H1 (cell line): ENCODE measurements around the gene SNRPN. TPM values are rescaled to one million over a fixed set of nuclear protein-coding genes. Genes with fewer than 3 reads are reported as not detected.

Source experiments
- CTCF ChIA-PET: fragments of 300-600 bp; sonication (Branson Sonifier 250); formaldehyde crosslinking; loops from one replicate; lab custom pipeline; 2021; ENCODE audit not compliant: partially characterized antibody; lab: Charles Lee
- POLR2A ChIA-PET: fragments of 300-600 bp; sonication (Branson Sonifier 250); formaldehyde crosslinking; loops from one replicate; lab custom pipeline; 2021; ENCODE audit warnings: inconsistent platforms; ENCODE audit not compliant: partially characterized antibody; lab: Charles Lee
- DNase-seq, 2 experiments: peaks; one replicate each; pipeline versions ENCODE4 v3.0.0 to v3.0.0-alpha.2; 2010 to 2022; ENCODE audit warnings: low spot score in 2 of 2, low read depth in 1 of 2, mixed read lengths in 1 of 2
- FAIRE-seq: peaks from 2 replicates; lab custom pipeline; 2011; peaks lifted over from hg19 to GRCh38; lab: Jason Lieb, UNC
- H2AFZ ChIP-seq: 2 replicates; pipeline ENCODE4 v1.8.1; 2012; ENCODE audit warnings: low read length, inconsistent platforms
- H2AK5ac ChIP-seq: 2 replicates; pipeline ENCODE4 v1.6.1; 2013; ENCODE audit warnings: low read depth, low read length
- H2BK120ac ChIP-seq: replicated peaks from 2 replicates; pipeline ENCODE3; 2013; ENCODE audit warnings: low read depth, low read length, inconsistent platforms
- H2BK12ac ChIP-seq: 2 replicates; pipeline ENCODE4 v1.6.1; 2013; ENCODE audit warnings: low read depth, low read length
- H2BK15ac ChIP-seq: 2 replicates; pipeline ENCODE4 v1.6.1; 2013; ENCODE audit warnings: low read length
- H2BK20ac ChIP-seq: 2 replicates; pipeline ENCODE4 v1.6.1; 2013; ENCODE audit warnings: low read length
- H2BK5ac ChIP-seq: 2 replicates; pipeline ENCODE4 v1.6.1; 2013; ENCODE audit warnings: low read depth, low read length
- H3K14ac ChIP-seq: 2 replicates; pipeline ENCODE4 v1.6.1; 2013; ENCODE audit warnings: inconsistent platforms; ENCODE audit not compliant: insufficient read length
- H3K18ac ChIP-seq: 2 replicates; pipeline ENCODE4 v1.6.1; 2013; ENCODE audit warnings: low read length; ENCODE audit errors: extremely low read depth
- H3K23ac ChIP-seq: 2 replicates; pipeline ENCODE4 v1.6.1; 2013; ENCODE audit warnings: inconsistent platforms; ENCODE audit not compliant: insufficient read length
- H3K23me2 ChIP-seq: 2 replicates; pipeline ENCODE4 v1.6.1; 2013; ENCODE audit warnings: low read depth, low read length
- H3K27ac ChIP-seq: 2 replicates; pipeline ENCODE4 v1.6.1; 2011; ENCODE audit warnings: low read depth, low read length, inconsistent platforms
- H3K27me3 ChIP-seq, 4 experiments: replicated peaks in 1 of 4; 1 replicate in 1 of 4; 2 replicates in 3 of 4; pipeline versions ENCODE4 v1.6.1 to v1.8.1; 2011 to 2013; ENCODE audit warnings: low read length in 3 of 4, mild to moderate bottlenecking in 3 of 4, inconsistent platforms in 2 of 4, mixed read lengths in 2 of 4, moderate library complexity in 1 of 4; ENCODE audit not compliant: control insufficient read depth in 3 of 4, insufficient read depth in 3 of 4; ENCODE audit errors: extremely low read depth in 1 of 4
- H3K36me3 ChIP-seq, 4 experiments: 2 replicates each; pipeline versions ENCODE4 v1.6.1 to v1.8.1; 2011 to 2013; ENCODE audit warnings: mild to moderate bottlenecking in 4 of 4, low read length in 3 of 4, moderate library complexity in 2 of 4, control low read depth in 1 of 4, inconsistent platforms in 1 of 4; ENCODE audit not compliant: insufficient read depth in 4 of 4, control insufficient read depth in 2 of 4
- H3K4ac ChIP-seq: replicated peaks from 2 replicates; pipeline ENCODE3; 2013; ENCODE audit warnings: low read length, low read depth, mixed read lengths, inconsistent platforms; ENCODE audit not compliant: insufficient read length
- H3K4me1 ChIP-seq, 4 experiments: replicated peaks in 1 of 4; 1 replicate in 1 of 4; 2 replicates in 3 of 4; pipeline versions ENCODE4 v1.6.1 to v1.8.1; 2011 to 2013; ENCODE audit warnings: low read length in 3 of 4, inconsistent platforms in 2 of 4, mixed read lengths in 1 of 4; ENCODE audit not compliant: insufficient read depth in 4 of 4, control insufficient read depth in 3 of 4
- H3K4me2 ChIP-seq, 2 experiments: 2 replicates each; pipeline versions ENCODE4 v1.6.1 to v1.8.1; 2011 to 2013; ENCODE audit warnings: low read depth in 2 of 2, low read length in 2 of 2, control low read depth in 1 of 2, inconsistent platforms in 1 of 2, mild to moderate bottlenecking in 1 of 2; ENCODE audit not compliant: insufficient read depth in 1 of 2
- H3K4me3 ChIP-seq, 4 experiments: fragments of 200-600, 300-600 bp in 1 of 4; sonication (generic), shearing (Covaris generic), sonication (Bioruptor Twin) in 1 of 4; 2 replicates each; pipeline versions ENCODE4 v1.5.1 to v1.8.1; 2011 to 2016; ENCODE audit warnings: low read length in 4 of 4, low read depth in 3 of 4, control low read depth in 2 of 4, inconsistent platforms in 2 of 4, mild to moderate bottlenecking in 2 of 4, mixed read lengths in 1 of 4, moderate library complexity in 1 of 4; ENCODE audit not compliant: insufficient read depth in 2 of 4; ENCODE audit errors: extremely low read depth in 1 of 4
- H3K56ac ChIP-seq: replicated peaks from 2 replicates; pipeline ENCODE3; 2013; ENCODE audit warnings: low read depth, mild to moderate bottlenecking, mixed read lengths, low read length, inconsistent platforms; ENCODE audit not compliant: insufficient read length
- H3K79me1 ChIP-seq: 2 replicates; pipeline ENCODE4 v1.6.1; 2013; ENCODE audit warnings: low read depth, low read length, control low read depth
- H3K79me2 ChIP-seq, 2 experiments: 2 replicates each; pipeline versions ENCODE4 v1.6.1 to v1.8.1; 2012 to 2013; ENCODE audit warnings: low read length in 2 of 2, mild to moderate bottlenecking in 2 of 2, inconsistent platforms in 1 of 2; ENCODE audit not compliant: insufficient read depth in 2 of 2, control insufficient read depth in 1 of 2
- H3K9ac ChIP-seq, 4 experiments: replicated peaks in 1 of 4; 1 replicate in 1 of 4; 2 replicates in 3 of 4; pipeline versions ENCODE4 v1.6.1 to v1.8.1; 2011 to 2013; ENCODE audit warnings: low read depth in 3 of 4, low read length in 3 of 4, control low read depth in 2 of 4, mild to moderate bottlenecking in 2 of 4, moderate library complexity in 2 of 4, inconsistent platforms in 1 of 4; ENCODE audit errors: extremely low read depth in 1 of 4
- H3K9me3 ChIP-seq, 2 experiments: 2 replicates each; pipeline versions ENCODE4 v1.6.1 to v1.8.1; 2012 to 2013; ENCODE audit warnings: mild to moderate bottlenecking in 2 of 2, moderate library complexity in 2 of 2, control low read depth in 1 of 2, inconsistent platforms in 1 of 2, low read depth in 1 of 2, low read length in 1 of 2, mixed read lengths in 1 of 2; ENCODE audit not compliant: insufficient read depth in 2 of 2
- H4K20me1 ChIP-seq, 2 experiments: replicated peaks in 1 of 2; 2 replicates each; pipeline versions ENCODE3 to v1.8.1; 2011 to 2013; ENCODE audit warnings: inconsistent platforms in 2 of 2, low read length in 2 of 2, mild to moderate bottlenecking in 1 of 2; ENCODE audit not compliant: insufficient read depth in 2 of 2, control insufficient read depth in 1 of 2
- H4K5ac ChIP-seq: 2 replicates; pipeline ENCODE4 v1.6.1; 2013; ENCODE audit warnings: low read length, low read depth, mixed read lengths, inconsistent platforms; ENCODE audit not compliant: insufficient read length
- H4K8ac ChIP-seq: 2 replicates; pipeline ENCODE4 v1.8.0; 2013; ENCODE audit warnings: mild to moderate bottlenecking, moderate library complexity, low read length, inconsistent platforms; ENCODE audit not compliant: insufficient read depth; ENCODE audit errors: extremely low read depth
- H4K91ac ChIP-seq: replicated peaks from 2 replicates; pipeline ENCODE3; 2013; ENCODE audit warnings: low read length, mixed read lengths, inconsistent platforms; ENCODE audit not compliant: insufficient read length
- BRCA1 ChIP-seq: IDR thresholded peaks from 2 replicates; pipeline ENCODE4 v1.6.1; 2012; ENCODE audit warnings: low read depth, low read length, improper control_type of control experiment
- HDAC6 ChIP-seq: IDR thresholded peaks from one replicate; pipeline ENCODE4 v1.7.1; 2012; ENCODE audit warnings: low read depth, mild to moderate bottlenecking, inconsistent platforms, low read length, moderate library complexity
- PHF8 ChIP-seq: fragments of 200-600 bp; sonication (generic); conservative IDR thresholded peaks from 2 replicates; pipeline ENCODE4 v1.7.1; 2012; ENCODE audit warnings: low read depth, mild to moderate bottlenecking, inconsistent platforms, low read length, moderate library complexity
- POLR2A ChIP-seq, 2 experiments: IDR thresholded peaks; 1 replicate in 1 of 2; 2 replicates in 1 of 2; pipeline ENCODE4 v1.6.1; 2011; ENCODE audit warnings: low read depth in 2 of 2, low read length in 2 of 2, mild to moderate bottlenecking in 2 of 2; ENCODE audit errors: control extremely low read depth in 1 of 2
- POLR2AphosphoS5 ChIP-seq: IDR thresholded peaks from 2 replicates; pipeline ENCODE4 v1.6.1; 2011; ENCODE audit warnings: low read depth, low read length
- SP2 ChIP-seq: IDR thresholded peaks from 2 replicates; pipeline ENCODE4 v1.6.1; 2012; ENCODE audit warnings: mild to moderate bottlenecking, low read length, inconsistent platforms
- WGBS, 2 experiments: shearing (Covaris generic) in 1 of 2; methylation state at CpG; one replicate each; pipeline versions ENCODE4 v1.1.6 to v1.1.7; 2013 to 2015; ENCODE audit warnings: low lambda C conversion rate in 2 of 2, mixed read lengths in 2 of 2, inconsistent platforms in 1 of 2, low coverage in 1 of 2, missing lambda C conversion rate in 1 of 2; ENCODE audit not compliant: insufficient replicate concordance in 2 of 2, insufficient coverage in 1 of 2, insufficient read length in 1 of 2; ENCODE audit errors: extremely low coverage in 1 of 2, missing lambda C conversion rate in 1 of 2; 5-methylcytosine and 5-hydroxymethylcytosine counted together
- polyA plus RNA-seq, 7 experiments: library from polyadenylated mRNA; depleted of rRNA in 3 of 7; stranded (reverse) in 5 of 7; unstranded in 2 of 7; fragments of >200 nt in 5 of 7; fragments of 200-250 nt in 2 of 7; gene quantifications; 1 replicate in 5 of 7; 2 replicates in 1 of 7; 4 replicates in 1 of 7; pipeline versions ENCODE4 v1.2.1 to v1.2.3, GENCODE V29; 2011 to 2013; ENCODE audit warnings: missing spikeins in 2 of 7, mixed read lengths in 2 of 7
- total RNA-seq: library from RNA; stranded (reverse); fragmentation: NEBNext Ultra II Directional; extraction: Animal tissue kit (Norgen Biotek cat#: 25700); gene quantifications from 2 replicates; pipeline ENCODE4 v1.2.1, GENCODE V29; 2021

Gene SNRPN
- total and polyA plus RNA-seq, 2 of the 8 experiments (the other 6 are each of a cell fraction or from before 2014, with no cell fraction given) = 905 to 1,396 TPM

DNA sequence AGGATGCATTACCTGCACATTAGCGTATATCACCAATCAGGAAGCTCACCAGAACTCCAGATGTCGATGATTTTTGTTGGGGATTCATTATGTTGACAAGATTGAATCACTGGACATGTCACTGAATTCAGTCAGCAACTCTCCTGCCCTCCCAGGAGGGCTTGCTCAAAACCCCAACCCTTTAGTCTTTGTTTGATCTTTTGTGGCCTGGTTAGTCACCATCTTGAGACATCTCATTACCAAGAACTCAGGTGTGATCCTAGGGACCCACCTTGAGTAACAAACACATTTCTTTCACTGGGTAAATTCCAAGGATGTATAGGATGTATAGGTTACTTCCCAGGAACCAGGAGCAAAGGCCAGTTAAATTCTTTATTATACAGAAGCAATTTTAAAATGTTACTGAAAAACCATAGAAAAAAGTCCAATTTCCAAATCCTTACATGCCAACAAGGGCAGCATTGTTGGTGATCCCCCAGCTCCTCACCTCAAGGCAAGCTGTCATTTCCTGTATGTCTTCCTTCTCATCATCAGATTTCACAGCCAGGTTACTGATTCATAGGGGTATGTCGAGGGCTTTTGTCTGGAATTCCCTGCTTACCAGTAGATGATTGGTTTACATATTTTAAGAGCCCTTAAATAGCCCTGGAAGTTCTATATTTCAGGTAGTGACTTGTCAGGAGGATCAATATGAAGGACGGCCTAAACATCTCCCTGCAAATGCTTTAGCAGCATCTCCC is 11.7 kb downstream of the SNRPN start:
- Histone ChIP-seq H3K56ac (no peak overlapping the region), H3K14ac (no peak overlapping the region), H3K4ac (no peak overlapping the region), H3K9ac (no peak overlapping the region), H3K79me2 (peaks cover 13 to 97% of the 10 kb centered on the region in 2 experiments), H3K18ac (no peak overlapping the region), H2BK120ac (no peak overlapping the region), H3K9me3 (peaks cover 0 to 2% of the 10 kb centered on the region in 2 experiments; a peak in 1 of 4 replicates), H3K27ac (no peak overlapping the region), H3K79me1 (no peaks in the 10 kb centered on the region), H2BK20ac (no peak overlapping the region), H2BK5ac (no peak overlapping the region), H2BK15ac (no peak overlapping the region), H3K4me1 (peaks cover 0 to 2% (median 1%) of the 10 kb centered on the region in 4 experiments; a peak in 2 of 7 replicates), H4K8ac (no peak overlapping the region), H3K4me2 (no peak overlapping the region), H4K91ac (no peak overlapping the region), H4K5ac (no peak overlapping the region), H2AFZ (no peak overlapping the region), H3K4me3 (no peak overlapping the region), H2BK12ac (no peak overlapping the region), H3K27me3 (no peaks in the 10 kb centered on the region; a peak in 1 of 7 replicates), H2AK5ac (no peak overlapping the region), H3K36me3 (peaks cover 20 to 96% (median 60%) of the 10 kb centered on the region in 4 experiments), H4K20me1 (peaks cover 2 to 3% of the 10 kb centered on the region in 2 experiments), H3K23ac (no peak overlapping the region), H3K23me2 (no peaks in the 10 kb centered on the region)
- CTCF ChIA-PET = interaction anchor here (0.6 to 1.2 kb wide), 3 partner anchors 17 to 545 kb away, joined by 3 to 6 read pairs (median 3); no protein-coding TSS in a partner anchor
- TF ChIP-seq PHF8 = no peak
- 0 out of 3 replicates have a peak, but pooled peaks of 1 of the 2 experiments have one; percentile 33 for TF ChIP-seq POLR2A (IDR thresholded peaks at IDR 0.05; ENCODE audit: control extremely low read depth in 1 of 2, low read depth in 2 of 2, low read length in 2 of 2)
- no peak for TF ChIP-seq SP2
- peak; percentile 26; the same call in 1 of the 2 replicates for TF ChIP-seq POLR2AphosphoS5
- no peak for TF ChIP-seq HDAC6
- TF ChIP-seq BRCA1 = no peak
- POLR2A ChIA-PET = interaction anchor here (1.2 to 3.9 kb wide), 7 partner anchors 8 to 108 kb away, joined by 3 to 37 read pairs (median 6); no protein-coding TSS in a partner anchor
- WGBS, 2 experiments = 82% methylated on average over 4 of the region's 4 CpGs; no CpG with 5 or more reads in 1 of the 2 experiments
- FAIRE-seq = peak; percentile 7
- no peak for DNase-seq
